SKM-1 (cell line): ENCODE data around the gene MFAP1.
A peak's percentile ranks its signal among the peaks of the same experiment; 100 is the strongest.
"Not testable (repeated sequence)": the region's sequence is repeated elsewhere in the genome, so short reads cannot be mapped to it uniquely, and the experiment has no call there.

Experiments
- DNase-seq: peaks from one replicate; lab custom pipeline; 2025; ENCODE audit not compliant: unreplicated experiment; lab: John Stamatoyannopoulos, UW

Gene MFAP1, protein sequence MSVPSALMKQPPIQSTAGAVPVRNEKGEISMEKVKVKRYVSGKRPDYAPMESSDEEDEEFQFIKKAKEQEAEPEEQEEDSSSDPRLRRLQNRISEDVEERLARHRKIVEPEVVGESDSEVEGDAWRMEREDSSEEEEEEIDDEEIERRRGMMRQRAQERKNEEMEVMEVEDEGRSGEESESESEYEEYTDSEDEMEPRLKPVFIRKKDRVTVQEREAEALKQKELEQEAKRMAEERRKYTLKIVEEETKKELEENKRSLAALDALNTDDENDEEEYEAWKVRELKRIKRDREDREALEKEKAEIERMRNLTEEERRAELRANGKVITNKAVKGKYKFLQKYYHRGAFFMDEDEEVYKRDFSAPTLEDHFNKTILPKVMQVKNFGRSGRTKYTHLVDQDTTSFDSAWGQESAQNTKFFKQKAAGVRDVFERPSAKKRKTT

DNA sequence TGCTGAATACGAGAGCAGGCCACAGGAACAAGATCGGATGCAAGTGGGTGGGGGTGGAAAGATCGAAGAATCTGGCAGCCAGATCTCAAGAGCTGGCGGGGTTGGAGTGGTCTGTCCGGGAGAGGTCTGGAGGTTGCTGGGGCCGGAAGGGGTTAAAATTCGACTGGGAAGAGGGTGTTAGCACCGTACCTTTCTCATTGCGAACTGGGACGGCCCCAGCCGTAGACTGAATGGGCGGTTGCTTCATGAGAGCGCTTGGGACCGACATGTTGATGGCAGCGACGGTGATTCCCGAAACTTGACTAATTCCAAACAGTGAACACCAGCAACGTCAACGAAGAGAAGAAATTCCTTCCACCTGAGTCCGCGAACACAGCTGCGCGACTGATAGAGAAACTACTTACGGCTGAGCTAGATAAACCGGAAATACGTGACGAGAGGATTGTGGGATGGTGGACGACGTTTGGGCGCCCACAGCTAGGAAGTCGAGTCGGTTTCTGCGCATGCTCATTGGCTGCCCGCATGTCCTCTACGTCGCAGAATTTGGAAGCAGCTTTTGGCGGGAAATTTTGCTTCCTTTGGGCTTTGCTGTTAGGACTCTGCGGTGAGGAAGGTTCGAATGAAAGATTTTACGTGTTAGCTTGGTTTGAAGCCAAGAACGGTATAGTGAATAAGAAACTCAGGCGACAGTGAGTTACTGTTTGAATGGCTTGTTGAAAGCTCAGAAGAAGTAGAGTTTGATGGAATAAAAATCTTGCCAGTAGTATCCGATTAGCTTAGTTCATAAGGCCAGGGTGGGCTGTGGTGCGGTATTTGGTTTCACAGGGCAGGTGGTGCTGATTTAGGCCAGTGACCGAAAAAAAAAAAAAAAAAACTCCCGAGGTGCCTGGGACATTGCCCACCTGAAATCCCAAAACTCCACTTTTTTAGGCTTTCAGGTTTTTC lies at the start of gene MFAP1:
Gene MFAP1, minus strand, starts transcription at position 389 of the 945 bp plus-strand sequence. Its CDS starts 121 bp downstream, at position 268.
- peak; percentile 95 for DNase-seq

DNA sequence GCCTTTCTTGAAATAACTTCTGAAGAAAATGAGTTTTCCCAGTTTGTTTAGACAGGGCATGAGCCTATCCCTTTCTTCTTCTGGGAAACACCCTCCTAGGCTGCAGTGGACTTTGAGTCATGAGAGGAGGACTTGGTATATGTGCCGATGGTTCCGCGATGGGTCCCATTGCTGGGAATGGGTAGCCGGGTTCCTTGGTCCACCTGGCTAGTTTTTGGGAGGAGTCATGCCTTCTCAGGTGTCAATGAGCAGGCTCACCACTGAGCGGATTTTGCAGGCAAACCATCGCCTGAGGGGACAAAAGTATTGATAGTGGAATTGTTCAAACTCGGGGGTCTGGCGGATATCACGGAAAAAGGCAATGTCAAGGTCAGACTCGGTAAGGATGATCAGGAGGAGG lies 49.2 kb upstream of the MFAP1 start:
- DNase-seq: no peak

DNA sequence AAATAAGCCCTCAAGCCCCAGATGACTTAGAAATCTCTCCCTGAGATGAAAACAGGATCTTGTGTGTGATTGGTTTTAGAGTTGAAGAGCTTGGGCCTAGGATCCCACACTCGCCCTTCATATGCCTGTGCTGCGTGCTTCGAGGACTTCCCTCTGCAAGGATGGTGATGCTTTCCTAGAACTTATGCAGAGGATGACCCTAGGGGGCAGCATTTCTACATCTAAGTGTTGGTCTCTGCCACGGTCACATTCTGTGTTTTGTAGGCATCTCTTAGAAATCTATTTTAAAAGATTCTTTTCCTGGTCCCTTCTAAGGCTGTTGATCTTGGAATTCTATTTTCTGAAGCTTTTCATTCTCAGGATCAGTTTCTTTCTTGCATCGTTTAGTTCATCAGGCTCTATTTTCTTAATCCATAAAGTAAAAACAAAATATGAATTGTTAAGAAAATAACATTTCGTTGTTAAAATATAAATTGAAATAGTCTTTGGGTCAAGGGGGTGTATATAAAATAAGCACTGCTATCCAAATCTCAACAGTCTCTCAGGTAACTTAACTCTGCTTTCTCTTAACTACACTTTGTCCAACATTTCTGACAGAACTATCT lies 48.0 kb upstream of the MFAP1 start:
- DNase-seq: no peak

DNA sequence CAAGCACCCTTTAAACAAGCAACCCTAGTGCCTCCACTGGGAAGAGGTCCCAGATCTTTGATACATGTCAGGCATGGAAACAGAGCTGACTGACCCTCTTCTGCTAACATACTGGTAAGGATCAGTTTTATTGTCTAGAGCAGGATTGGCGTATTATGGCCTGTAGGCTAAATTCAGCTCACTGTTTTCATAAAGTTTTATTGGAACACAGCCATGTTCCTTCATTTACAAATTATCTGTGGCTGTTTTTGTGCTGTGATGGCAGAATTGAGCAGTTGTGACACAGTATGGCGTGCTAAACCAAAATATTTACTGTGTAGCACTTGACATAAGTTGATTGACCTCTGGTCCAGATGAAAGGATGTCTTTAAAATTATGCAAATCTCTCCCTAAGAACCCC lies 47.3 kb upstream of the MFAP1 start:
- DNase-seq: no peak

DNA sequence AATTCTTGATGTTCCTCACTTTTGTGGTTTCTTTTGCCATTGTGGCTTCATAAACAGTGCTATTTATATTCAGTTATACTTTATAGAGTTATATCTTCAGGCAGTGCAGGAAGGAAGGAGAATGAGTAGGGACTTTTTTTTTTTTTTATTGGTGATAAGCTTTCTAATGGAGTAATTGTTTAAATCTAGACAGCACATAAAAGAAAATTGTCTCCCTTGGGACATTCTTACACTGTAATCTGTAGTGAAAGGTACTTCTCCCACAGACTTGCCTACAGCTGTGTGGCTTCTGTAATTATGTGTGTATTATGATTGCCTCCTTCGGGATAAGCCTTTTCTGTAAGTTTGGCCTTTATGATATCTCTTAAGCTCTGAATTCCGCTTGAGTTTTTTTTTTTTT lies 43.9 kb upstream of the MFAP1 start:
- DNase-seq: no peak

DNA sequence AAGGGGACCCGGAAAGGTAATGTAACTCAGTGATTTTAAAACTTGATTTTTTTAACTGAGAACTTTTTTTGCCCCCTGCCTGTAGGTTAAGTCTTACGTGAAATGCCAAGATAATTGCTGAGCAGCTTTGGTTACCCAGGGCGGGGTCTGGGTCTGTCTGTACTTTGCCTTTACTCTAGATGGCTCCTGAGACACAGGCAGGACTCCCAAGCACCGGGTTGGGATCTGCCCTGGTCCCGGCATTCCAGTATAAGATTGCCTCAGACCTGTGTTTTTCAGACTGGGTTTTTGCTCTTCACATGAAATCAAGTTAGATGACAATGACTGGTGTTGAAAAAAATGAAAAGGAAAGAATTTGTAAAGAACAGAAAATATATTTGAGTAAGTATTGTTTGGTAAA lies 42.6 kb upstream of the MFAP1 start:
- no peak for DNase-seq

DNA sequence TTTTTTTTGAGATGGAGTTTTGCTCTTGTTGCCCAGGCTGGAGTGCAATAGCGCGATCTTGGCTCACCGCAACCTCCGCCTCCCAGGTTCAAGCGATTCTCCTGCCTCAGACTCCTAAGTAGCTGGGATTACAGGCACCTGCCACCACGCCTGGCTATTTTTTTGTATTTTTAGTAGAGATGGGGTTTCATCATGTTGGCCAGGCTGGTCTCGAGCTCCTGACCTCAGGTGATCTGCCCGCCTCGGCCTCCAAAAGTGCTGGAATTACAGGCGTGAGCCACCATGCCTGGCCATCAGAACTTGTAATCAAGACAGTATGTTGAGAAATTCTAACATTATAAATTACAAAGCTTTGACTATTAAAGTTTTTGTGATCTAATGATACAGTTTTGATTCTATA lies 42.1 kb upstream of the MFAP1 start:
- not testable (repeated sequence) for DNase-seq

DNA sequence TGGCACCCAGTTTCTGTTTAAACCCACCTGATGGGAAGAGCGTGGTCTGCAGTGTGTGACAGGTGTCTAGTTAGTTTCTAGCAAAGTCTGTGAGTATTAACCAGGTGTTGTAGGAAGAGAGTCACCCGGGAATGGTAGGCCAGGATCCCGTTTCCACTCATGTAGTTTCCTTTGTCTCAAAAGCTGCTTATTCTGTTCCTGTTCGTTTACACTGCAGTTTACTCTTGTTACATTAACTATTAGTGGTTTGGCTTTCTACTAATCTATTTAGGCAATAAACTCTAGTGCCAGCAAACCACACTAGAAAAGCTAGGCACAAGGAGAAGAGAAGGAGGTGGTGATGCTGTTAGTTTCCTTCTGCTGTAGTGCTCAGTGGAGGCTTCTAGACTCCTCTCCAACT lies 35.1 kb upstream of the MFAP1 start:
- DNase-seq: no peak

DNA sequence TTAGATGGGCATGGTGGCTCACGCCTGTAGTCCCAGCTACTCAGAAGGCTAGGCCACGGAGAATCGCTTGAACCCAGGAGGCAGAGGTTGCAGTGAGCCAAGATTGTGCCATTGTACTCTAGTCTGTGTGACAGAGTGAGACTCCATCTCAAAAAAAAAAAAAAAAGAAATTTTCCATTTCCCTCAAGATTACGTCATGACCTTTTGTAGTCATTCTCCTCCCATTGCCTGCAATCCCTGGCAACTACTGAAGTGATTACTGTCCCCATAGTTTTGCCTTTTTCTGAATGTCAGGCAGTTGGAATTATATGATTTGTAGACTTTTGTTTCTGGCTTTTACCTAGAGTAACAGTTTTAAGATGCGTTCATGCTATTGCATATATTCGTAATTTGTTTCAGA lies 30.3 kb upstream of the MFAP1 start:
- no peak for DNase-seq

DNA sequence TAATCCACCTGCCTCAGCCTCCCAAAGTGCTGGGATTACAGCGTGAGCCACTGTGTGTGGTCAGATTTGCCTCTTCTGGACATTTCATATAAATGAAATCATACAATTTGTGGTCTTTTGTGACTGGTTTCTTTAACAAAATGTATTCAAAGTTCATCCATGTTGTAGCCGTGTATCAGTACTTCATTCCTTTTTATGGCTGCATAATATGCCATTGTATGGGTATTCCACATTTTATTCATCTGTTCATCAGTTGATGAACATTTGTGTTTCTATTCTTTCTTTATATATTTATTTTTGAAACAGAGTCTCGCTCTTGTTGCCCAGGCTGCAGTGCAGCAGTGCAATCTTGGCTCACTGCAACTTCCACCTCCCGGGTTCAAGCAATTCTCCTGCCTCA lies 28.1 kb upstream of the MFAP1 start:
- no peak for DNase-seq

DNA sequence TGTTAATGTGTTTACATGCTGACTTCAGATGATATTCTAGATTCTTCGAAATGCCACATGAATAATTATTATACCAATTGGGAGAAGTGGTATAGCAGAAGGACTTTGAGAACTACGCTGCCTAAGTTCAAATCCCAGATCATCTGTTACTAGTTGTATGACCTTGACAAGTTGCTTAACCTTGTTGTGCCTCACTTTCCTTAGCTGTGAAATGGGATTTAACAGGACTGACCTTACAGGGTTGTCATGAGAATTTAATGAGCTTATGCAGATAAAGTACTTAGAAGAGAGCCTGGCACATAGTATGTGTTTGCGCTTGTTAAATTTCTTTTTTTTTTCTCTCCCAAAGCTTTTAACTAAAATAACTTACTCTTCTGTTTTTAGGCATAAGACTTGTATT lies 26.8 kb upstream of the MFAP1 start:
- no peak for DNase-seq

DNA sequence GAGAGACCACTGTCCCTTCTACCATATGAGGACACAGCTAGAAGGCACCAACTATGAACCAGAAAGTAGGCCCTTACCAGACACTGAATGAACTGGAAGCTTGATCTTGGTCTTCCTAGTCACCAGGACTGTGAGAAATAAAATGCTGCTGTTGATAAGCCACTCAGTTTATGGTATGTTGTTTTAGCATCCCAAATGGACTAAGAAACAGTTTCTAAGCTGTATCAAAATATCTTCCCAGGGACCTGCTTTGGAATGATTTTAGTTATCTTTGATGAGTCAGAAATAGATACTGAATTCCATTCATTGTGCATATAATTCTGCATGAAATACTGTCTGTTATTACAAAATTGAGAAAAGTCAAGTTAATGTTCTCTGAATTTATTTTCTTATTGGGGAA lies 20.9 kb upstream of the MFAP1 start:
- no peak for DNase-seq

DNA sequence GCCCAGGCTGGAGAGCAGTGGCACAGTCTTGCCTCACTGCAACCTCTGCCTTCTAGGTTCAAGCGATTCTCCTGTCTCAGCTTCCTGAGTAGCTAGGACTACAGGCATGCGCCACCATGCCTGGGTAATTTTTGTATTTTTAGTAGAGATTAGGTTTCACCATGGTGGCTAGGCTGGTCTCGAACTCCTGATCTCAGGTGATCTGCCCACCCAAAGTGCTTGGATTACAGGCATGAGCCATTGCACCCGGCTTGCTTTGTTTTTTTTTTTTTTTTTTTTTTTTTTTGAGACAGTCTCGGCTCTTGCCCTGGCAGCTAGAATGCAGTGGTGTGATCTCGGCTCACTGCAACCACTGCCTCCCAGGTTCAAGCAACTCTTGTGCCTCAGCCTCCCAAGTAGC lies 8.0 kb upstream of the MFAP1 start:
- DNase-seq: not testable (repeated sequence)

DNA sequence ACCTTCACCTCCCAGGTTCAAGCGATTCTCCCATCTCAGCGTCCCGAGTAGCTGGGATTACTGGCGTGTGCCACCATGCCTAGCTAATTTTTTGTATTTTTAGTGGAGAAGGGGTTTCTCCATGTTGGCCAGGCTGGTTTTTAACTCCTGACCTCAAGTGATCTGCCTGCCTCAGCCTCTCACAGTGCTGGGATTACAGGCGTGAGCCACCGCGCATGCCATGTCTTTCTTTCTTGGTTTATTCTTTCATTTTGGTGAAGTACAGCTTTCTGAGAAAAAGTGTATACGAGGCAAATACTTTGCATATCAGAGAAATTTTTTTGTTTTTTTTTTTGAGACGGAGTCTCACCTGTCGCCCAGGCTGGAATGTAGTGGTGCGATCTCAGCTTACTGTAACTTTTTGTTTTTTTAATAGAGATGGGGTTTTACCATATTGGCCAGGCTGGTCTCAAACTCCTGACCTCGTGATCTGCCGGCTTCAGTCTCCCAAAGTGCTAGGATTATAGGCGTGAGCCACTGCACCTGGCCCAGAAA lies 7.1 kb upstream of the MFAP1 start:
- DNase-seq: not testable (repeated sequence)

DNA sequence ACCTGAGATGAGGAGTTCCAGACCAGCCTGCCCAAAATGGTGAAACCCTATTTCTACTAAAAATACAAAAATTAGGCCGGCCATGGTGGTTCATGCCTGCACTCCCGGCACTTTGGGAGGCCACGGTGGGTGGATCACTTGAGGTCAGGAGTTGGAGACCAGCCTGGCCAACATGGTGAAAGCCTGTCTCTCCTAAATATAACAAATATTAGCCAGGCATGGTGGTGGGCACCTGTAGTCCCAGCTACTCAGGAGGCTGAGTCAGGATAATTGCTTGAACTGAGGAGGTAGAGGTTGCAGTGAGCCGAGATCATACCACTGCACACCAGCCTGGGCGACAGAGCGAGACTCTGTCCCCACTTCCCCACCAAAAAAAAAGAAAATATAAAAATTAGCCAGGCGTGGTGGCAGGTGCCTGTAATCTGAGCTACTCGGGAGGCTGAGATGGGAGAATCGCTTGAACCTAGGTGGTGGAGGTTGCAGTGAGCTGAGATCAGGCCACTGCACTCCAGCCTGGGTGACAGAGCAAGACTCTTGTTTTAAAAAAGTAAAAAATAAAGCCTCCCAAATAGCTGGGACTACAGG lies 6.3 kb upstream of the MFAP1 start:
- DNase-seq: not testable (repeated sequence)

DNA sequence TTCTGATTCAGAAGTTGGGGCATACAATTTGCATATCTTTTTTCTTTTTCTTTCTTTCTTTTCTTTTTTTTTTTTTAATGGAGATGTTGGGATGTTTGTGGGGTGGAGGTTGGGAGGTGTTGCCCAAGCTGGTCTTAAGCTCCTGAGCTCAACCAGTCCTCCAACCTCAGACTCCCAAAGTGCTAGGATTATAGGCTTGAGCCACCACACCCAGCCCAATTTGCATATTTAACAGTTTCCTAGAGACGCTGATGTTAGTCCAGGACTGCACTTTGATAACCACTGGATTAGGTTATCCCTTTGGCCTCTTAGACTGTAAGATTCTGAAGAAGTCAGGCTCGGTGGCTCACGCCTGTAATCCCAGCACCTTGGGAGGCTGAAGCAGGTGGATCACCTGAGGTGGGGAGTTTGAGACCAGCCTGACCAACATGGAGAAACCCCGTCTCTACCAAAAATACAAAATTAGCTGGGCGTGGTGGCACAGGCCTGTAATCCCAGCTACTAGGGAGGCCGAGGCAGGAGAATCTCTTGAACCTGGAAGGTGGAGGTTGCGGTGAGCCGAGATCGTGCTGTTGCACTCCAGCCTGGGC lies 5.6 kb upstream of the MFAP1 start:
- not testable (repeated sequence) for DNase-seq

DNA sequence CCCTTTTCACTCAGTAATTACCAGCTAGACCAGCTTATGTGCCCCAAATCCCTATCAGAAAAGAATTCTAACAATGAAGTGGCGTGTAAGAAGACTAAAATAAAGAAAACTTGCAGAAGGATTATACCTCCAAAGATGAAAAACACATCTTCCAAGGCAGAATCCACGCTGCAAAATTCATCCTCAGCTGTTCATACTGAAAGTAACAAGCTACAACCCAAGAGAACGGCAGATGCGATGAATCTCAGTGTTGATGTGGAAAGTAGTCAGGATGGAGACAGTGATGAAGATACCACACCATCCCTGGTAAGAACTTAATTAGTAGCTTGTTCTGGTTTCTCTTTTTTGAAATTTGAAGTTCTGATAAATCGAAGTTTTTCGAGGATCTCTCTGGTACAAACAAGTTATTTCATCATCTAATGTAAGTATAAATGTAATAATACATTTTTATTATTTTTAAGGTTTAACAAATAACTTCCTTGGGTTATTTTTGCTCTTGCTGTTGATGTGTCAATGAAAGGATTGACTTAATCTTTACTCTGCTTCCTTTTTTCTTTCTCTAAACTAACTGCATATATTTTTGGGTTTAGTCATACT lies 3.7 kb upstream of the MFAP1 start:
- no peak for DNase-seq

DNA sequence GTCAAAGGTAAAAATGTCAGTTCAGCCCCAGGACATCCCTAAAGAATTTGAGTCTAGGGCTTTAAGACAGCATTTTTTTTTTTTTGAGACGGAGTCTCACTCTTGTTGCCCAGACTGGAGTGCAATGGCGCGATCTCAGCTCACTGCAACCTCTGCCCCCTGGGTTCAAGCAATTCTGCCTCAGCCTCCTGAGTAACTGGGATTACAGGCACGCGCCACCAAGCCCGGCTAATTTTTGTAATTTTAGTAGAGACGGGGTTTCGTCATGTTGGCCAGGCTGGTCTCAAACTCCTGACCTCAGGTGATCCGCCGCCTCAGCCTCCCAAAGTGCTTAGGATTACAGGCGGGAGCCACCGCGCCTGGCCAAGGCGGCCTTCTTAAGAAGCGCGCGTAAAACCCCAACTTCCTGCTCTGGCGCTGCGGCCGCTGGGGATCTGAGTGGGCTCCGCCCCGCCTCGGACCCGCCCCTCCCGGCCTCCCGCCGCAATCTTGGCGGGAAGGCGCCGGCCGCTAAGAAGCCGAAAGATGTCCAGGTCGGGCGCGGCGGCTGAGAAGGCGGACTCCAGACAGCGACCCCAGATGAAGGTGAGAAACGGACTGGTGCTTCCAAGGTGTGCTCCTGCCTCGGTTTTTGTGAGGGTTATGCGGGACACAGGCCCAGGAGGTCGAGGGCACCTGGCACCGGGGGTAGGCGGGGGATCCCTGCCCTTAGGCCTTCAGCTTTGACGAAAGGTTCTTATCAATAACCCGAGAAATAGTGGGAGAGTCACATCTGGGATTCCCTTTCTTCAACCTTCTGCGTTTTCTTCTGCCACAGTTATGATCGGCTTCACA lies 2.2 kb upstream of the MFAP1 start, which contains the start of gene WDR76:
Gene WDR76, plus strand, starts transcription at position 495 of the 834 bp plus-strand sequence. Its CDS starts 31 bp downstream, at position 526.
- peak; percentile 93 for DNase-seq

DNA sequence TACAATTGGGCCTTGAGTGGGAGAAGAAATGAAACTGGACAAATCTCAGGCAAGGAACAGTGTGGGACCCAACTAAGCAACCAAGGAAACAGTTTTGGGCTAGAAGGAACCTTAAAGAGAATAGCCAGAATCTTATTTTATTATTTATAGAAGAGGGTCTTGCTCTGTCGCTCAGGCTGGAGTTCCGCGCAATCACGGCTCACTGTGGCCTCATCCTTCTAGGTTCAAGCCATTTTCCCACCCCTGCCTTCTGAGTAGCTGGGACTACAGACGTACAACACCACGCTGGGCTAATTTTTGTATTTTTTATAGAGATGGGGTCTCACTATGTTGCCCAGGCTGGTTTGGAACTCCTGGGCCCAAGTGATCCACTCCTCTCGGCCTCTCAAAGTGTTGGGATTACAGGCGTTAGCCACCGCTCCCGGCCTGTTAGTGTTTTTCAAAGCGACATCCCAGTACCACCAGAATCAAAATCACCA lies 1.6 kb upstream of the MFAP1 start:
- DNase-seq: no peak
